Limb (tissue), 2 donors: Measurements from ENCODE around the gene BBS5.
"Not testable (repeated sequence)": the region's sequence is repeated elsewhere in the genome, so short reads cannot be mapped to it uniquely, and the experiment has no call there.

Experiments used
- DNase-seq, 2 donors: peaks; one replicate each; pipeline ENCODE4 v3.0.0-alpha.2; 2016; ENCODE audit errors: extremely low spot score in 2 of 2

Gene BBS5

DNA sequence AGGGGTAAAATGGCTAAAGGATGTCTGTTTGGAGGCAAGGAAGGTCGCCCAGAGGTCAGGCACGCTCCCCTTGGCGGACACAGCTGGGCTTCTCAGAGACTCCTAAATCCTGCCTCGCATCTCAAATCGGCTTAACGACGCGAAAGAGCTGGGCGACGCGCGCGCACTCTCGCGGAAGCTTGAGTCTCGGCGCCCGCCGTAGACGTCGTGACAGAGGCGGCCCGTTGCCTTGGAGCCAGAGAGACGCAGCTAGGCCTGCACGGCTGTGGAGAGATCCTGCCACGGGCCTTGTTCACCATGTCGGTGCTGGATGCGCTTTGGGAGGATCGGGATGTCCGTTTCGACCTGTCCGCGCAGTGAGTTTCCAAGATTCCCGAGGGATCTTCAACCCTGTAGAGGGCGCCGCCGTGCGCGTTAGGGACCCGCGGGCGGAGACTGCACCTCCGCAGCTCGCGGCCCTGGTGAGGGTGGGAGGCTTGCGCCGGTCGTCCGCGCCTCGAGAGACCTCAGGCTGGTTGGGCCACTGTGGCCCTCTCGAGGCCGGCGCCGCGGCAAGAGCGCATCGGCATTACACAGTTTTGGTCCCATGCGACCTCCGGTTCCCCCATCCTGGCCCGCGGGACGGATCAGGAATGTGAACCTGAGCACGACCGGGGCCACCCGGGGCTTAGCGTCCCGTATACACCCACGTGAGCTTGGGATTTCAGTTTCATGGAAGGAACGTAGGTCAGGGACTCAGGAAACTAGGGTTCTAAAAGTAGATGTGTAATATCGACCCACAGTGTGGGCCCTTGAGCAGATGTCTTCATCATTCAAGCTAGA lies at the start of gene BBS5:
TSS of gene BBS5 (plus strand) at position 238 of the 822 bp plus-strand sequence. CDS start at position 298, 60 bp downstream.
- DNase-seq: peak; percentile 89

DNA sequence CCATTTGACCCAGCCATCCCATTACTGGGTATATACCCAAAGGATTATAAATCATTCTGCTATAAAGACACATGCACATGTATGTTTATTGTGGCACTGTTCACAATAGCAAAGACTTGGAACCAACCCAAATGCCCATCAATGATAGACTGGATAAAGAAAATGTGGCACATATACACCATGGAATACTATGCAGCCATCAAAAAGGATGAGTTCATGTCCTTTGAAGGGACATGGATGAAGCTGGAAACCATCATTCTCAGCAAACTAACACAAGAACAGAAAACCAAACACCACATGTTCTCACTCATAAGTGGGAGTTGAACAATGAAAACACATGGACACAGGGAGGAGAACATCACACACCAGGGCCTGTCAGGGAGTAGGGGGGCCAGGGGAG lies 47.5 kb upstream of the BBS5 start:
- DNase-seq: not testable (repeated sequence)

GRCh38 chr2:169434236-169434635 lies 45.1 kb upstream of the BBS5 start:
- DNase-seq: not testable (repeated sequence)

DNA sequence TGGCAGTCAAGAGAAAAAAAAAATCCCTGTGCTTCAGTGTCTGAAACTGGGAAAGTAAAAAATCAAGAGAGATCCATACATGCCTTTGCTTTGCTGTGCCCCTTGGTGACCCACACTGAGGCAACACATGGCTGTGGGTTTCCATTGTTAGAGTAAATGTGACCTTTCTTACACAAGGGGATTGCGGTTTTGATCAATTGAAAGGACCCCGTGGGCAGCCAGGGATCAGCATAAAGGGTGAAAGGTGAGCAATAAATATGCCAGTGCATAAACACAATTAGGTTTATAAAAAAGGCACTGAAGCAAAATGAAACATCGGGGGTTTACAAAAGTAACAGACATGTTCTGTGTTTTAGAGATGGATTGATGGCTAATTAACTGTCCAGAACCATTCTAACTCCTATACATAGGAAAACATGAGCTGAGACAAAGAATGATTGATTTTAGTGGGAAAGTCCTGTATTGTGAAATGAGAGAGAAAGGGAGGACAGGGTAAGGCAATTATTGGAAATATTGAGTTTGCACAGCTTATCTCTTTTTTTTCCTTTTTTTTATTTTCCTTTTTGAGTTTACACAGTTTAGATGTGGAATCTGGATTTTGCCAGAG lies 40.7 kb upstream of the BBS5 start:
- no peak for DNase-seq

- DNase-seq: no peak
Observed at GRCh38 chr2:169439900-169440299, 39.4 kb upstream of the BBS5 start.

DNA sequence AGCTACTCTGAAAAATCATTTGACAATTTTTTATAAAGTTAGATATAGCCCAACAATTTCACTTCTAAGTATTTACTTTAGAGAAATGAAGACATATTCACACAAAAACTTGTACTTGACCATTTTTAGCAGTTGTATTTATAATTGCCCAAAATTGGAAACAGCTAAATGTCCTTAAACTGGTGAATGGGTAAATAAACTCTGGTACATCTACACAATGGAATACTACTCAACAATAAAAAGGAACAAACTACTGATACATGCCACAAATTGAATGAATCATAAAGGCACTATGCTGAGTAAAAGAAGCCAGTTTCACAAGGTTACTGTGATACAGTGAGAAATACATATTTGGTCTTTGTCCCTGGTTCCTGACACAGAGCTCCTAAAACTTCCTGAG lies 32.8 kb upstream of the BBS5 start:
- DNase-seq: no peak

DNA sequence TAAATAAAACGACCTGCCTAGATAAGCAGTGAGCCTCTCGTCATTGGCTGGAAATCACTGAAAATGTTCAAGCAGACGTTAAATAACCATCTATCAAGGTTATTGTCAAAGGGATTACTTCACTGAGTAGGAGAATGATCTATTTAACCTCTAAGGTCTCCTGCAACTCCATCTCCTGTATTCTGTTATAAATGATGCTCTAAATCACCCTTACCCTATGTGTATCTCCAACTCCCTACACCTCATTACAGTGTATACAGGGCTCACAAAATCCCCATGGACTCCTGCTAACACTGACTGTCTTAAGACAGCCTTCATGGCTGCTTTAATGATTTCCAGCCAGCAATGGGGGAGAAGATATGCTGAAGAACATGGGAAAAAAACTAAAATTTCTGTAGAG lies 31.0 kb upstream of the BBS5 start:
- no peak for DNase-seq

- no peak for DNase-seq
Observed at GRCh38 chr2:169448865-169449264, 30.4 kb upstream of the BBS5 start.

GRCh38 chr2:169452080-169452479 lies 27.2 kb upstream of the BBS5 start:
- DNase-seq: peak in 1 of 2 donors; percentile 21

- not testable (repeated sequence) for DNase-seq
Observed at GRCh38 chr2:169453044-169453443, 26.2 kb upstream of the BBS5 start.

GRCh38 chr2:169461143-169461542 lies 18.2 kb upstream of the BBS5 start:
- DNase-seq: no peak

- DNase-seq: no peak
Observed at GRCh38 chr2:169462896-169463695, 16.2 kb upstream of the BBS5 start.

DNA sequence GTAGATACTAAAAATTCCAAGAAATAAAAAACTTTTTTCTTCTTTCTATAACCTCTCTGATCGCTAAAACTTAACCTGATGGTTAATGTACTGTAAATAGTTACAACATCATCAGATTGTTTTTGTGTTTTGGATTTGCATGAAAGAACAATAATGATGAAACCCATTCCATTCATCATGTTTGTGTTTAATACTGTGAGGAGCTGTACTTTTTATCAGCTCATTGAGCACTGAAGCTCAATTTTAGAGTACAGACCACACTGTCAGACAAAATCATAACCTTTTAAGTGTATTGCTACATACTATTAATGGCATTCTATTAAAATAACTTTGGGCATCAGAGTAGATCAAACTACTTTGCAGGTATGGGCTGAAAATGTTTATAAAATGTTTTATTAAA lies 14.8 kb upstream of the BBS5 start:
- DNase-seq: no peak

DNA sequence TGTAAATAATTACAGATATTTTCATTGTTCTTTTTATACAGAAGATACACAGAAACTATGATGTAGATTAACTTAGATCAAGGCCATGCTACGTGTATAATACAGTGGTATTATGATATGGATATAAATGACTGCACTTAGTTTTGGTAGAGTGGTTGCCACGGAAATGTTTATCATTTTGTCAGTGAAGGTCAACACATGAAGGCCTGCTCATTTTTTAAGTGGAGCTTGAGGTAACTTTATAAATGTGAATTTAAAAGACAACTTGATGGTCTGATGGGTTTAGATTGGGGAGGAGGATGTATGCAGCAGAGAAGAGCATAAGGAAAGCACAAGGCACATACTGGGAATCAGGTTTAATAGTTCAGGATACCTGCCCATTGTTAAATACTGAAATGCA lies 14.4 kb upstream of the BBS5 start:
- no peak for DNase-seq

- no peak for DNase-seq
Observed at GRCh38 chr2:169468841-169469240, 10.5 kb upstream of the BBS5 start.

- no peak for DNase-seq
Observed at GRCh38 chr2:169469952-169470572, 9.2 kb upstream of the BBS5 start.

DNA sequence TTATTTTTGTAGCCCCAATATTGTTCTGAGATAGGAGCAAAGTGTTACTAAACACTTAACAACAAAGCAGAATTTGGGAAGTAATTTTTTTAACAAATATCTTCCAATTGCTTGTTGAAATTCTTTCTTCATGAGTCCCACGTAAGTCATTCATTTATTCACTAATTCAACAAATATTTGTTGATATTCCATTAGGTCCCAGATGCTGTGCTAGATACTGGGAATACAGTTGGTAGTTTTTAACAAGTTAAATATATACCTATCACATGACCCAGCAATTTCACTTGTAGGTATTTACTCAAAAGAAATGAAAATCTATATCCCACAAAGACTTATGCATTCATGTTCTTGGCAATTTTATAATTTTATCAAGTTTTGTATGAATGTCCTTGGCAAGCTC lies 7.0 kb upstream of the BBS5 start:
- no peak for DNase-seq

GRCh38 chr2:169476459-169476858 lies 2.8 kb upstream of the BBS5 start:
- DNase-seq: no peak

DNA sequence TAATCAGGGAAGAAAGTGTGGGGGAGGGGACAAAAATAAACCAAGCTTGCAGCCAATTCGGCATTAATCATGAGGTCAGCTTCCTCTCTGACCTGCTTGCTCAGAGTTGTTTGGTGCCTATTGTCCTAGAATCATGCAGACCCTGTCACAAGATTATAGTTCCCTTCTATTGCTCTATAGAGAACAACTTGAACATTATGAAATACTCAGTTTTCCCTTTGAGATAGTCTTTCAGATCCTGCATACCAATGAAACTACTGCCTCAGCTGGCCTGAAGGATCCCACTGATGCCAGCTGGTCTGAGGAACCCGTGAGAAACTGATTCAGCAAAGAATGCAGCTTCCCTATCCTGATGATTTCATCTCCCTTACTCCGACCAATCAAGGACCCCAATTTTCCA lies 955 bp upstream of the BBS5 start:
- DNase-seq: no peak

- no peak for DNase-seq
Observed at GRCh38 chr2:169478745-169479256, 493 bp upstream of the BBS5 start.

- DNase-seq: no peak
Observed at GRCh38 chr2:169480079-169480465, 778 bp downstream of the BBS5 start.
